Keratinocyte (primary cell): ENCODE results near the gene MUC6. TPM values are rescaled to one million over a fixed set of nuclear protein-coding genes. Genes with fewer than 3 reads are reported as not detected.

Experiments
- DNase-seq: peaks from one replicate; pipeline ENCODE4 v3.0.0-alpha.2; 2011; ENCODE audit warnings: low read depth, missing footprints, low spot score
- FAIRE-seq: peaks from 2 replicates; lab custom pipeline; 2011; peaks lifted over from hg19 to GRCh38; lab: Jason Lieb, UNC
- H2AFZ ChIP-seq: 2 replicates; pipeline ENCODE4 v1.6.0; 2012; ENCODE audit warnings: low read length, control low read depth, inconsistent platforms; ENCODE audit not compliant: control insufficient read depth
- H3K27ac ChIP-seq: 2 replicates; pipeline ENCODE4 v1.5.1; 2011; ENCODE audit warnings: low read length; ENCODE audit not compliant: control insufficient read depth, insufficient read depth
- H3K27me3 ChIP-seq: 3 replicates; pipeline ENCODE4 v1.6.0; 2011; ENCODE audit warnings: low read length; ENCODE audit not compliant: control insufficient read depth, insufficient read depth; ENCODE audit errors: extremely low read depth
- H3K36me3 ChIP-seq, 2 experiments: 2 replicates in 1 of 2; 3 replicates in 1 of 2; pipeline ENCODE4 v1.5.1; 2011; ENCODE audit warnings: low read length in 2 of 2, mild to moderate bottlenecking in 1 of 2; ENCODE audit not compliant: control insufficient read depth in 2 of 2, insufficient read depth in 2 of 2; ENCODE audit errors: extremely low read depth in 1 of 2
- H3K4me1 ChIP-seq: 3 replicates; pipeline ENCODE4 v1.5.1; 2011; ENCODE audit warnings: low read length; ENCODE audit not compliant: control insufficient read depth, insufficient read depth; ENCODE audit errors: extremely low read depth
- H3K4me2 ChIP-seq: 3 replicates; pipeline ENCODE4 v1.6.0; 2011; ENCODE audit warnings: low read depth, low read length; ENCODE audit not compliant: control insufficient read depth, insufficient read depth; ENCODE audit errors: extremely low read depth
- H3K4me3 ChIP-seq, 3 experiments: fragments of 200-600 bp in 1 of 3; sonication (generic) in 1 of 3; 2 replicates in 2 of 3; 3 replicates in 1 of 3; pipeline ENCODE4 v1.5.1; 2011 to 2016; ENCODE audit warnings: low read length in 3 of 3, mild to moderate bottlenecking in 3 of 3, control low read depth in 2 of 3, inconsistent platforms in 1 of 3, low read depth in 1 of 3, mixed read lengths in 1 of 3, mixed run types in 1 of 3, moderate library complexity in 1 of 3; ENCODE audit not compliant: control insufficient read depth in 2 of 3, insufficient read depth in 2 of 3; ENCODE audit errors: extremely low read depth in 1 of 3
- H3K79me2 ChIP-seq: 2 replicates; pipeline ENCODE4 v1.6.0; 2012; ENCODE audit warnings: low read length; ENCODE audit not compliant: control insufficient read depth, insufficient read depth
- H3K9ac ChIP-seq: 3 replicates; pipeline ENCODE4 v1.6.0; 2011; ENCODE audit warnings: low read length; ENCODE audit not compliant: control insufficient read depth, insufficient read depth; ENCODE audit errors: extremely low read depth
- H3K9me1 ChIP-seq: 3 replicates; pipeline ENCODE4 v1.6.0; 2011; ENCODE audit warnings: low read length; ENCODE audit not compliant: control insufficient read depth, insufficient read depth; ENCODE audit errors: extremely low read depth
- H3K9me3 ChIP-seq: 2 replicates; pipeline ENCODE4 v1.5.1; 2012; ENCODE audit warnings: low read depth, low read length; ENCODE audit not compliant: control insufficient read depth
- H4K20me1 ChIP-seq: 3 replicates; pipeline ENCODE4 v1.6.0; 2011; ENCODE audit warnings: low read length; ENCODE audit not compliant: control insufficient read depth, insufficient read depth; ENCODE audit errors: extremely low read depth
- CTCF ChIP-seq, 3 experiments: IDR thresholded peaks in 1 of 3; conservative IDR thresholded peaks in 1 of 3; optimal IDR thresholded peaks in 1 of 3; 2 replicates in 2 of 3; 3 replicates in 1 of 3; pipeline versions ENCODE3 to v1.5.1; 2011; ENCODE audit warnings: low read length in 3 of 3, mild to moderate bottlenecking in 3 of 3, moderate library complexity in 2 of 3, control low read depth in 1 of 3, inconsistent platforms in 1 of 3; ENCODE audit not compliant: insufficient read depth in 2 of 3; ENCODE audit errors: extremely low read depth in 1 of 3
- EZH2 ChIP-seq: IDR thresholded peaks from one replicate; pipeline ENCODE4 v1.6.1; 2012; ENCODE audit warnings: inconsistent platforms, mild to moderate bottlenecking, low read length, moderate library complexity
- dilution Hi-C: fragments of 300-500 bp; cut with MboI; formaldehyde crosslinking; loops from one replicate; pipeline ENCODE4 v1.7.0; 2020; ENCODE audit warnings: low sequenced_read_pairs; ENCODE audit not compliant: extremely low pct_ligation_motif_present
- polyA plus RNA-seq, 5 experiments: library from polyadenylated mRNA; depleted of rRNA in 3 of 5; stranded (reverse) in 3 of 5; stranded (forward) in 1 of 5; unstranded in 1 of 5; fragments of >200 nt; gene quantifications; 1 replicate in 1 of 5; 2 replicates in 3 of 5; 3 replicates in 1 of 5; pipeline versions ENCODE4 v1.2.1 to v1.2.3, GENCODE V29; 2011 to 2012; ENCODE audit warnings: missing spikeins in 2 of 5, low read depth in 1 of 5, low replicate concordance in 1 of 5

Gene MUC6
- polyA plus RNA-seq, 1 donor (not counting 4 experiments of a cell fraction or from before 2014, with no cell fraction given) = not detected

GRCh38 chr11:1007279-1007678, 29.2 kb downstream of the MUC6 start:
- no peak overlapping the region for H3K4me3 ChIP-seq
- peaks cover 37 to 39% of the 10 kb centered on the region in 2 experiments for H3K36me3 ChIP-seq
- H3K27ac ChIP-seq = no peak overlapping the region
- DNase-seq (no peak), FAIRE-seq (no peak)
- peaks cover 6% of the 10 kb centered on the region for H4K20me1 ChIP-seq
- no peaks in the 10 kb centered on the region for H3K9me1 ChIP-seq
- TF ChIP-seq EZH2 (no peak), CTCF (optimal IDR thresholded peaks at IDR 0.05 in 1 of 3, IDR thresholded peaks at IDR 0.05 in 1 of 3, conservative IDR thresholded peaks at IDR 0.05 in 1 of 3; ENCODE audit: extremely low read depth in 1 of 3, insufficient read depth in 2 of 3, low read length in 3 of 3) (no peak)
- no peaks in the 10 kb centered on the region for H3K27me3 ChIP-seq
- no peak overlapping the region for H2AFZ ChIP-seq
- peaks cover 3% of the 10 kb centered on the region for H3K79me2 ChIP-seq
- no peaks in the 10 kb centered on the region for H3K4me1 ChIP-seq
- no peaks in the 10 kb centered on the region for H3K9me3 ChIP-seq
- no peak overlapping the region for H3K4me2 ChIP-seq
- dilution Hi-C loops = no loop called here
- H3K9ac ChIP-seq = no peak overlapping the region

GRCh38 chr11:1006762-1007161, 29.8 kb downstream of the MUC6 start:
- no peak overlapping the region for H3K4me3 ChIP-seq
- H2AFZ ChIP-seq = no peak overlapping the region
- H3K9me1 ChIP-seq = no peaks in the 10 kb centered on the region
- DNase-seq (no peak), FAIRE-seq (no peak)
- H3K79me2 ChIP-seq = peaks cover 4% of the 10 kb centered on the region
- dilution Hi-C loops = no loop called here
- H3K4me2 ChIP-seq = no peak overlapping the region
- no peaks in the 10 kb centered on the region for H3K9me3 ChIP-seq
- H3K4me1 ChIP-seq = no peaks in the 10 kb centered on the region
- H3K27me3 ChIP-seq = no peaks in the 10 kb centered on the region
- no peak overlapping the region for H3K27ac ChIP-seq
- peaks cover 8% of the 10 kb centered on the region for H4K20me1 ChIP-seq
- no peak for TF ChIP-seq EZH2
- TF ChIP-seq CTCF (optimal IDR thresholded peaks at IDR 0.05 in 1 of 3, IDR thresholded peaks at IDR 0.05 in 1 of 3, conservative IDR thresholded peaks at IDR 0.05 in 1 of 3; ENCODE audit: extremely low read depth in 1 of 3, insufficient read depth in 2 of 3, low read length in 3 of 3) = no peak
- H3K36me3 ChIP-seq = peaks cover 40 to 42% of the 10 kb centered on the region in 2 experiments
- no peak overlapping the region for H3K9ac ChIP-seq
